ENCODE data around the gene MAOB. TPM values are rescaled to one million over a fixed set of nuclear protein-coding genes. Genes with fewer than 3 reads are reported as not detected.

Gene MAOB
- total and polyA plus RNA-seq, 7 experiments from 2014 or later: not detected

DNA sequence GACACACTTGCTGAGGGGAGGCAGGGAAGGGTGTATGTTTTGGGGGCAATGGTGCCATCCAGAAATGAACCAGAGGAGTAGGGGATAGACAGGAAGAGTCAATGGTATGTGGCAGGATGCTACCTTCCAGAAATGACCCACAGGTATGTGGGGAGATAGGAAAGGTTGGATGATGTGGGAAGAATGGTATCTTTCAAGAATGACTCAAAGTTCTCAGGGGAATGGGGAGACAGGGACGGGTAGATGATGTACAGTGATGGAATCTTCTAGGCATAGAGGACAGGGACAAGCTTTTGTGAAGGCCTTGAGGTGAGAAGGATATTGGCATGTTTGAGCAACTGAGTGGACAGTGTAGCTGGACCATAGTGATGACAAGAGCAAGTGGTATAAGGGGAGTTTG, 161.3 kb downstream of the MAOB start:
- H3K27me3 ChIP-seq (ENCODE audit: control insufficient read depth in 2 of 2, insufficient read depth in 2 of 2, low read length in 2 of 2): no peaks in the 10 kb centered on the region
- no peaks in the 10 kb centered on the region for H3K36me3 Mint-ChIP-seq
- ChIA-PET CTCF (no interaction called here), POLR2A (no interaction called here)
- H3K36me3 ChIP-seq (ENCODE audit: control insufficient read depth in 2 of 3, insufficient read depth in 3 of 3, low read length in 3 of 3): no peaks in the 10 kb centered on the region
- no peaks in the 10 kb centered on the region for H3K4me1 ChIP-seq (ENCODE audit: control insufficient read depth in 2 of 2, insufficient read depth in 2 of 2, low read length in 2 of 2)
- H3K27ac Mint-ChIP-seq: no peak overlapping the region
- H3K9me3 Mint-ChIP-seq: peaks cover 0 to 7% (median 0%) of the 10 kb centered on the region in 11 donors
- H3K9me3 ChIP-seq (ENCODE audit: control insufficient read depth in 2 of 3, low read length in 3 of 3): no peaks in the 10 kb centered on the region
- no peak overlapping the region for H3K27ac ChIP-seq (ENCODE audit: low read depth, low read length)
- H3K27me3 Mint-ChIP-seq: no peaks in the 10 kb centered on the region
- no peaks in the 10 kb centered on the region for H3K4me1 Mint-ChIP-seq
- intact Hi-C loops (cut with micrococcal nuclease): no loop called here
- ATAC-seq: no peak
- no peak overlapping the region for H3K4me3 ChIP-seq (ENCODE audit: low read length)
- no peak for DNase-seq
- no peak overlapping the region for H3K4me3 Mint-ChIP-seq

GRCh38 chrX:43720082-43720481, 162.2 kb downstream of the MAOB start:
- no peak overlapping the region for H3K4me3 ChIP-seq (ENCODE audit: low read length)
- ChIA-PET CTCF (no interaction called here), POLR2A (no interaction called here)
- H3K4me3 Mint-ChIP-seq: no peak overlapping the region
- no peaks in the 10 kb centered on the region for H3K4me1 Mint-ChIP-seq
- ATAC-seq: no peak
- no peak overlapping the region for H3K27ac Mint-ChIP-seq
- no peaks in the 10 kb centered on the region for H3K9me3 ChIP-seq (ENCODE audit: control insufficient read depth in 2 of 3, low read length in 3 of 3)
- peaks cover 0 to 7% (median 0%) of the 10 kb centered on the region in 11 donors for H3K9me3 Mint-ChIP-seq
- no peaks in the 10 kb centered on the region for H3K36me3 ChIP-seq (ENCODE audit: control insufficient read depth in 2 of 3, insufficient read depth in 3 of 3, low read length in 3 of 3)
- no peak for DNase-seq
- no peaks in the 10 kb centered on the region for H3K27me3 ChIP-seq (ENCODE audit: control insufficient read depth in 2 of 2, insufficient read depth in 2 of 2, low read length in 2 of 2)
- H3K36me3 Mint-ChIP-seq: no peaks in the 10 kb centered on the region
- H3K27me3 Mint-ChIP-seq: no peaks in the 10 kb centered on the region
- no peaks in the 10 kb centered on the region for H3K4me1 ChIP-seq (ENCODE audit: control insufficient read depth in 2 of 2, insufficient read depth in 2 of 2, low read length in 2 of 2)
- intact Hi-C loops (cut with micrococcal nuclease): no loop called here
- H3K27ac ChIP-seq (ENCODE audit: low read depth, low read length): no peak overlapping the region

- no peaks in the 10 kb centered on the region for H3K27me3 Mint-ChIP-seq
- CTCF ChIA-PET: no interaction called here
- no peak overlapping the region for H3K4me3 Mint-ChIP-seq
- no peak for DNase-seq
- Histone ChIP-seq H3K27ac (ENCODE audit: low read depth, low read length) (no peak overlapping the region), H3K4me1 (ENCODE audit: control insufficient read depth in 2 of 2, insufficient read depth in 2 of 2, low read length in 2 of 2) (no peaks in the 10 kb centered on the region), H3K27me3 (ENCODE audit: control insufficient read depth in 2 of 2, insufficient read depth in 2 of 2, low read length in 2 of 2) (no peaks in the 10 kb centered on the region), H3K9me3 (ENCODE audit: control insufficient read depth in 2 of 3, low read length in 3 of 3) (no peaks in the 10 kb centered on the region), H3K36me3 (ENCODE audit: control insufficient read depth in 2 of 3, insufficient read depth in 3 of 3, low read length in 3 of 3) (no peaks in the 10 kb centered on the region), H3K4me3 (ENCODE audit: low read length) (no peak overlapping the region)
- intact Hi-C loops (cut with micrococcal nuclease): no loop called here
- ATAC-seq: no peak
- POLR2A ChIA-PET: no interaction called here
- no peaks in the 10 kb centered on the region for H3K4me1 Mint-ChIP-seq
- H3K27ac Mint-ChIP-seq: no peak overlapping the region
- no peaks in the 10 kb centered on the region for H3K36me3 Mint-ChIP-seq
- H3K9me3 Mint-ChIP-seq: peaks cover 0 to 7% (median 0%) of the 10 kb centered on the region in 11 donors
Observed at GRCh38 chrX:43718956-43719355, 163.3 kb downstream of the MAOB start.

GRCh38 chrX:43718546-43718945, 163.7 kb downstream of the MAOB start:
- ATAC-seq: no peak
- Mint-ChIP-seq H3K4me3 (no peak overlapping the region), H3K9me3 (peaks cover 0 to 6% (median 0%) of the 10 kb centered on the region in 11 donors), H3K4me1 (no peaks in the 10 kb centered on the region), H3K36me3 (no peaks in the 10 kb centered on the region), H3K27ac (no peak overlapping the region), H3K27me3 (no peaks in the 10 kb centered on the region)
- H3K4me3 ChIP-seq (ENCODE audit: low read length): no peak overlapping the region
- H3K27ac ChIP-seq (ENCODE audit: low read depth, low read length): no peak overlapping the region
- no peaks in the 10 kb centered on the region for H3K36me3 ChIP-seq (ENCODE audit: control insufficient read depth in 2 of 3, insufficient read depth in 3 of 3, low read length in 3 of 3)
- ChIA-PET CTCF (no interaction called here), POLR2A (no interaction called here)
- DNase-seq: no peak
- no peaks in the 10 kb centered on the region for H3K9me3 ChIP-seq (ENCODE audit: control insufficient read depth in 2 of 3, low read length in 3 of 3)
- H3K27me3 ChIP-seq (ENCODE audit: control insufficient read depth in 2 of 2, insufficient read depth in 2 of 2, low read length in 2 of 2): no peaks in the 10 kb centered on the region
- intact Hi-C loops (cut with micrococcal nuclease): no loop called here
- no peaks in the 10 kb centered on the region for H3K4me1 ChIP-seq (ENCODE audit: control insufficient read depth in 2 of 2, insufficient read depth in 2 of 2, low read length in 2 of 2)

- no peaks in the 10 kb centered on the region for H3K27me3 Mint-ChIP-seq
- H3K4me3 Mint-ChIP-seq: no peak overlapping the region
- no peak overlapping the region for H3K27ac ChIP-seq (ENCODE audit: low read depth, low read length)
- DNase-seq (no peak), ATAC-seq (no peak)
- H3K4me3 ChIP-seq (ENCODE audit: low read length): no peak overlapping the region
- H3K4me1 ChIP-seq (ENCODE audit: control insufficient read depth in 2 of 2, insufficient read depth in 2 of 2, low read length in 2 of 2): no peaks in the 10 kb centered on the region
- no peaks in the 10 kb centered on the region for H3K9me3 ChIP-seq (ENCODE audit: control insufficient read depth in 2 of 3, low read length in 3 of 3)
- no peaks in the 10 kb centered on the region for H3K36me3 ChIP-seq (ENCODE audit: control insufficient read depth in 2 of 3, insufficient read depth in 3 of 3, low read length in 3 of 3)
- H3K36me3 Mint-ChIP-seq: no peaks in the 10 kb centered on the region
- no peaks in the 10 kb centered on the region for H3K4me1 Mint-ChIP-seq
- no peak overlapping the region for H3K27ac Mint-ChIP-seq
- intact Hi-C loops (cut with micrococcal nuclease): no loop called here
- H3K27me3 ChIP-seq (ENCODE audit: control insufficient read depth in 2 of 2, insufficient read depth in 2 of 2, low read length in 2 of 2): no peaks in the 10 kb centered on the region
- peaks cover 0 to 6% (median 0%) of the 10 kb centered on the region in 11 donors for H3K9me3 Mint-ChIP-seq
- ChIA-PET CTCF (no interaction called here), POLR2A (no interaction called here)
Observed at GRCh38 chrX:43718081-43718480, 164.2 kb downstream of the MAOB start.

DNA sequence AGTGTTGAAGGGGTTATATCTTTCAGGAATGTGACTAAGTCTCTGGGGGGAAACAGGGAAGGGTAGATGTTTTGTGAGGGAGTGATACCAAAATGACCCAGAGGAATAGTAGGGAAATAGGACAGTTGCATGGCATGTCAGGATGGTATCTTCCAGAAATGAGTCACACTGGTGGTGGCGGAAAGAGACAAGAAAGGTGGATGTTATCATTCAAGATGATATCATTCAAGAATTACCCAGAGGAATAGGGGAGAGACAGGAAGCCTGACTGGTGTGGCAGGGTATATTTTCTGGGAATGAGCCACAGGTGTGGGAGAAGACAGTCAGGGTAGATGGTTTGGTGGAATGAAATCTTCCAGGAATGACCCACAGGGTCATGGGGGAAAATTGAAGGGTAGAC, 165.1 kb downstream of the MAOB start:
- CTCF ChIA-PET: no interaction called here
- no peaks in the 10 kb centered on the region for H3K36me3 ChIP-seq (ENCODE audit: control insufficient read depth in 2 of 3, insufficient read depth in 3 of 3, low read length in 3 of 3)
- Mint-ChIP-seq H3K27me3 (peaks cover 0 to 4% (median 0%) of the 10 kb centered on the region in 5 donors), H3K4me1 (no peaks in the 10 kb centered on the region), H3K36me3 (no peaks in the 10 kb centered on the region), H3K4me3 (no peak overlapping the region), H3K27ac (no peak overlapping the region), H3K9me3 (peaks cover 0 to 7% (median 0%) of the 10 kb centered on the region in 11 donors)
- DNase-seq (no peak), ATAC-seq (no peak)
- no peak overlapping the region for H3K27ac ChIP-seq (ENCODE audit: low read depth, low read length)
- H3K9me3 ChIP-seq (ENCODE audit: control insufficient read depth in 2 of 3, low read length in 3 of 3): no peaks in the 10 kb centered on the region
- no peak overlapping the region for H3K4me3 ChIP-seq (ENCODE audit: low read length)
- no peaks in the 10 kb centered on the region for H3K4me1 ChIP-seq (ENCODE audit: control insufficient read depth in 2 of 2, insufficient read depth in 2 of 2, low read length in 2 of 2)
- intact Hi-C loops (cut with micrococcal nuclease): no loop called here
- H3K27me3 ChIP-seq (ENCODE audit: control insufficient read depth in 2 of 2, insufficient read depth in 2 of 2, low read length in 2 of 2): no peaks in the 10 kb centered on the region
- POLR2A ChIA-PET: no interaction called here

GRCh38 chrX:43716696-43717095, 165.6 kb downstream of the MAOB start:
- Histone ChIP-seq H3K36me3 (ENCODE audit: control insufficient read depth in 2 of 3, insufficient read depth in 3 of 3, low read length in 3 of 3) (no peaks in the 10 kb centered on the region), H3K9me3 (ENCODE audit: control insufficient read depth in 2 of 3, low read length in 3 of 3) (no peaks in the 10 kb centered on the region), H3K27ac (ENCODE audit: low read depth, low read length) (no peak overlapping the region), H3K27me3 (ENCODE audit: control insufficient read depth in 2 of 2, insufficient read depth in 2 of 2, low read length in 2 of 2) (no peaks in the 10 kb centered on the region), H3K4me3 (ENCODE audit: low read length) (no peak overlapping the region), H3K4me1 (ENCODE audit: control insufficient read depth in 2 of 2, insufficient read depth in 2 of 2, low read length in 2 of 2) (no peaks in the 10 kb centered on the region)
- Mint-ChIP-seq H3K4me1 (no peaks in the 10 kb centered on the region), H3K27me3 (peaks cover 0 to 4% (median 0%) of the 10 kb centered on the region in 5 donors), H3K27ac (no peak overlapping the region), H3K9me3 (peaks cover 0 to 6% (median 0%) of the 10 kb centered on the region in 11 donors), H3K4me3 (no peak overlapping the region), H3K36me3 (no peaks in the 10 kb centered on the region)
- DNase-seq (no peak), ATAC-seq (no peak)
- ChIA-PET POLR2A (no interaction called here), CTCF (no interaction called here)
- intact Hi-C loops (cut with micrococcal nuclease): no loop called here
